Globus pallidus (tissue), 1 donor: ENCODE results near the gene CCZ1B.
A peak's percentile ranks its signal among the peaks of the same experiment; 100 is the strongest.
"Not testable (repeated sequence)": the region's sequence is repeated elsewhere in the genome, so short reads cannot be mapped to it uniquely, and the experiment has no call there.

Experiments
- DNase-seq: peaks from one replicate; pipeline ENCODE4 v3.0.0-alpha.2; 2015; ENCODE audit warnings: low spot score

CCZ1B gene

GRCh38 chr7:6826151-6826550, at the start of gene CCZ1B:
Gene CCZ1B (minus strand): TSS chr7:6826275. CDS start chr7:6826197, 78 bp downstream.
- peak; percentile 62 for DNase-seq

- DNase-seq, result not testable (repeated sequence)
Measured at GRCh38 chr7:6875022-6875421, 48.9 kb upstream of the CCZ1B start.

GRCh38 chr7:6872246-6872945, 46.3 kb upstream of the CCZ1B start:
- not testable (repeated sequence) for DNase-seq

GRCh38 chr7:6871421-6872144, 45.5 kb upstream of the CCZ1B start:
- DNase-seq, result not testable (repeated sequence)

- DNase-seq, result not testable (repeated sequence)
Measured at GRCh38 chr7:6864751-6865150, 38.7 kb upstream of the CCZ1B start.

- not testable (repeated sequence) for DNase-seq
Measured at GRCh38 chr7:6864188-6864587, 38.1 kb upstream of the CCZ1B start.

GRCh38 chr7:6862876-6863275, 36.8 kb upstream of the CCZ1B start:
- DNase-seq, result not testable (repeated sequence)

- DNase-seq, result peak; percentile 26
Measured at GRCh38 chr7:6857721-6858314, 31.7 kb upstream of the CCZ1B start.

- DNase-seq, result not testable (repeated sequence)
Measured at GRCh38 chr7:6855563-6856131, 29.6 kb upstream of the CCZ1B start.

GRCh38 chr7:6854747-6855562, 28.9 kb upstream of the CCZ1B start:
- peak; percentile 4 for DNase-seq

GRCh38 chr7:6853681-6854080, 27.6 kb upstream of the CCZ1B start:
- DNase-seq, result not testable (repeated sequence)

- DNase-seq, result not testable (repeated sequence)
Measured at GRCh38 chr7:6849127-6849526, 23.1 kb upstream of the CCZ1B start.

GRCh38 chr7:6847751-6848150, 21.7 kb upstream of the CCZ1B start:
- not testable (repeated sequence) for DNase-seq

- DNase-seq, result not testable (repeated sequence)
Measured at GRCh38 chr7:6845971-6846449, 19.9 kb upstream of the CCZ1B start.

- not testable (repeated sequence) for DNase-seq
Measured at GRCh38 chr7:6843654-6844053, 17.6 kb upstream of the CCZ1B start.

- not testable (repeated sequence) for DNase-seq
Measured at GRCh38 chr7:6843092-6843491, 17.0 kb upstream of the CCZ1B start.

GRCh38 chr7:6842278-6842921, 16.3 kb upstream of the CCZ1B start:
- not testable (repeated sequence) for DNase-seq

- not testable (repeated sequence) for DNase-seq
Measured at GRCh38 chr7:6837081-6837480, 11.0 kb upstream of the CCZ1B start.

- DNase-seq, result not testable (repeated sequence)
Measured at GRCh38 chr7:6835521-6835920, 9.4 kb upstream of the CCZ1B start.

- no peak for DNase-seq
Measured at GRCh38 chr7:6833636-6834035, 7.6 kb upstream of the CCZ1B start.
